HuH-7 (cell line): ENCODE measurements around the gene THSD7A.

Source experiments
- DNase-seq: peaks from one replicate; pipeline ENCODE4 v3.0.0; 2011; ENCODE audit warnings: low spot score

Gene THSD7A, protein sequence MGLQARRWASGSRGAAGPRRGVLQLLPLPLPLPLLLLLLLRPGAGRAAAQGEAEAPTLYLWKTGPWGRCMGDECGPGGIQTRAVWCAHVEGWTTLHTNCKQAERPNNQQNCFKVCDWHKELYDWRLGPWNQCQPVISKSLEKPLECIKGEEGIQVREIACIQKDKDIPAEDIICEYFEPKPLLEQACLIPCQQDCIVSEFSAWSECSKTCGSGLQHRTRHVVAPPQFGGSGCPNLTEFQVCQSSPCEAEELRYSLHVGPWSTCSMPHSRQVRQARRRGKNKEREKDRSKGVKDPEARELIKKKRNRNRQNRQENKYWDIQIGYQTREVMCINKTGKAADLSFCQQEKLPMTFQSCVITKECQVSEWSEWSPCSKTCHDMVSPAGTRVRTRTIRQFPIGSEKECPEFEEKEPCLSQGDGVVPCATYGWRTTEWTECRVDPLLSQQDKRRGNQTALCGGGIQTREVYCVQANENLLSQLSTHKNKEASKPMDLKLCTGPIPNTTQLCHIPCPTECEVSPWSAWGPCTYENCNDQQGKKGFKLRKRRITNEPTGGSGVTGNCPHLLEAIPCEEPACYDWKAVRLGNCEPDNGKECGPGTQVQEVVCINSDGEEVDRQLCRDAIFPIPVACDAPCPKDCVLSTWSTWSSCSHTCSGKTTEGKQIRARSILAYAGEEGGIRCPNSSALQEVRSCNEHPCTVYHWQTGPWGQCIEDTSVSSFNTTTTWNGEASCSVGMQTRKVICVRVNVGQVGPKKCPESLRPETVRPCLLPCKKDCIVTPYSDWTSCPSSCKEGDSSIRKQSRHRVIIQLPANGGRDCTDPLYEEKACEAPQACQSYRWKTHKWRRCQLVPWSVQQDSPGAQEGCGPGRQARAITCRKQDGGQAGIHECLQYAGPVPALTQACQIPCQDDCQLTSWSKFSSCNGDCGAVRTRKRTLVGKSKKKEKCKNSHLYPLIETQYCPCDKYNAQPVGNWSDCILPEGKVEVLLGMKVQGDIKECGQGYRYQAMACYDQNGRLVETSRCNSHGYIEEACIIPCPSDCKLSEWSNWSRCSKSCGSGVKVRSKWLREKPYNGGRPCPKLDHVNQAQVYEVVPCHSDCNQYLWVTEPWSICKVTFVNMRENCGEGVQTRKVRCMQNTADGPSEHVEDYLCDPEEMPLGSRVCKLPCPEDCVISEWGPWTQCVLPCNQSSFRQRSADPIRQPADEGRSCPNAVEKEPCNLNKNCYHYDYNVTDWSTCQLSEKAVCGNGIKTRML (N-terminal part only)

DNA sequence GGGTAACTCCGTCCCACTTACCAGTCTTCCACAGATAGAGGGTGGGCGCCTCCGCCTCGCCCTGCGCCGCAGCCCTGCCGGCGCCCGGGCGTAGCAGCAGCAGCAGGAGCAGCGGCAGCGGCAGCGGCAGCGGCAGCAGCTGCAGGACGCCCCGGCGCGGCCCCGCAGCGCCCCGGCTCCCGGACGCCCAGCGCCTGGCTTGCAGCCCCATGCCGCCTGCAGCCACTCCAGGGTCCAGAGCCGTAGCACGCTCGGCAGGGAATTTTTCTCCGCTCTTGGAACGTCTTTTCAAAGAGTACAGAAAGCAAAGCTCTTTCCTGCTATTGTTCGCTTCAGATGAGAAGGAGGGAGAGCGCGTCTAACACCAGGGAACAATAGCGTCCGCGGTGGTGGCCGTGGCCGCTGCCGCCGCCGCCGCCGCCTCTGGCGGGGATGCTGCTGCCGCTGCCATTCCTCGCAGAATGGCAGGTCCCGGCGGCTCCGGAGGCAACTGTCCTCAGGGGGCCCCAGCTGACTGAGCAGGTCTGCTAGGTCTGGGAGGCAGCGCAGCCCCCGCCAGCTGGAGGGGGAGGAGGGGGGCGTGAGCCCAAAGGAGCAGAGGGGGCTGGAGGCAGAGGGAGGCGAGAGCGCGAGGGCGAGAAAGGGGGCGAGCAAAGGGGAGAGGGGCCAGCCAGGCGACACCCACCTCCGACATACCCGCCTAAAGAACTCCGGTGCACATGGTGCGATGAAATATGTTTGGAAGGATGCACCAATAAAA is at the start of gene THSD7A:
THSD7A (minus strand) TSS at position 463 of the 760 bp plus-strand sequence; CDS start at position 211, 252 bp downstream.
- DNase-seq, result peak; percentile 71

DNA sequence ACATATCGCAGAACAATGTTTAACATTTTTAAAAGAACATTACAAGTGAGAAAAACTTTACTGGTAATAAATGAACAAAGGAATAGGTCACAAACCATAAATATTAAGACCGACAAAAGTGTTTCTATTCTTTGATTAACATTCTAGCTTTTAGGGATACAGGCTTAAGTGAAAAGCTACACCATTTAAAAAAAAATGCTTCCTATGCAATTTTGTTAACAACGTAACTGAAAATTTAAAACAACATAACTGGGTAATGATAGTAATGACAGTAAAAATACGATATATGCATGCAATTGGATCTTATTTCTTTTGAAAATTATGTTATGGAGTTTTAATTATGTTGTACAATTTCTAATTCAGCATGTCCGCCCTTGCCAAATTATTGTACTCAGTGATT is 49.7 kb upstream of the THSD7A start:
- no peak for DNase-seq

DNA sequence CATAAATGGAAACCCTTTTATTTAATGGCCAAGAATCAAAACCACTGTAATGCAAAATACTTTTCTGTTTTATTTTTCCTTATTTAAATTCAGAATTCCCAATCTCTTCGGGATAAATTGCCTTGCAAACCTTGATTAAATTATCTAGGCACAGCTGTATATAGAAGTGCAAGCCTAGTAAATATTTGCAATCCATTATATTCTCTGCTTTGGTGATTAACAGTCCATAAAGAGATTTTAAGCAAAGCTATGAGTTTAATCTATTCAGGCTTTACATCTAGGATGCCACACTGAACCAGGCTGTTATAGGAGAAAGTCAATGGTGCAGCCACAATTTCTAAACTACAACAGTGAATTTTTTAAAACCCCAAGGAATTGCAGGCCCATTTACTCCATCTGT is 43.6 kb upstream of the THSD7A start:
- DNase-seq, result no peak

DNA sequence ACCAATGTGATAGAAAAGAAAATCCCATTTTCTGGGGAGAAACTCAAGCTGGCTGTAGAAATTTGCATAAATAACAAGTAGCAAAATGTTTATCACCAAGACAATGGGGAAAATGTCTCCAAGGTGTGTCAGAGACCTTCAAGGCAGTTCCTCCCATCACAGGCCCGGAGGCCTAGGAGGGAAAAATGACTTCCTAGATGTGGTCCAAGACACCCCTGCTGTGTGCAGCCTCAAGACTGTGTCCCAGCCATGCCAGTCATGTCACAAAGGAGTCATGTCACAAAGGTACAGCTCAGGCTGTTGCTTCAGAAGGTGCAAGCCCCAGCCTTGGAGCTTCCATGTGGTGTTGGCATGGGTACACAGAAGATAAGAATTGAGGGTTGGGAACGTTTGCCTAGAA is 33.7 kb upstream of the THSD7A start:
- no peak for DNase-seq

- no peak for DNase-seq
Observed at GRCh38 chr7:11858622-11859302, 26.8 kb upstream of the THSD7A start.

GRCh38 chr7:11858026-11858425 is 26.0 kb upstream of the THSD7A start:
- DNase-seq, result no peak

DNA sequence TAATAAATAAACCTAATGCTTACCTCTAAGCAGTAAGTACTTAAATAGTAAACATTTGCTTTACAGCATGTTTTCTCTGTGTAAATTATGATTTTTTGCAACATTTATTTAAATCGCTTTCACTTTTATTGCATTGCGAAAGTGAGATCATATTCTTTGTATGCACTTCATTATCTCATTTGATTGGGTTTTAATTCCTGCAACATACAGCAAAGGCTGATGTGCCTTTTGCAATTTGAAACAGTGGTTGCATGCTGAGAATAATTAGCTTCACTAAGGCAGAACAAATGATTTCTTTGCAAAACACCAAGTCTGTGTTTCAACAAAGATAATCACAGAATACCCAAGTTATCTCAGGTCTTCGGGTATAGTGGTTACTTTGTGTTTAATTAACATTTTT is 16.3 kb upstream of the THSD7A start:
- no peak for DNase-seq

DNA sequence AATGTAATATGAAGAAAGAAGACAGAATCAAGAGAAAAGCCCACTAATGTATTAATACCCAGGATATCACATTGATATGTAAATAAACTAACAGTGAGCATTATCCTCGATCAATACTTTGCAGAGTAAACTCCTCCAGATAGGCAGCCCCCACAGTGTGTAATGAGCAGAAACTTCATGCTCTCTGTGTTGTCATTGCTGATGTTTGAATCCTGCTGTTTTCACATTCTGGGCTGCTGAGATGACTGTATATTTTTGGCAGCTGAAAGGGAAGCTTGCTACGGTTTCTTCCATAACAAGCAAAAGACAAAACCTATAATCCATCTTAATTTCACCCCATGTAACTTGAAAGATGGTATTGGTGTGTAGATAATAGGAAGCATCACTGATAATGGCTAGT is 15.3 kb upstream of the THSD7A start:
- DNase-seq, result no peak

DNA sequence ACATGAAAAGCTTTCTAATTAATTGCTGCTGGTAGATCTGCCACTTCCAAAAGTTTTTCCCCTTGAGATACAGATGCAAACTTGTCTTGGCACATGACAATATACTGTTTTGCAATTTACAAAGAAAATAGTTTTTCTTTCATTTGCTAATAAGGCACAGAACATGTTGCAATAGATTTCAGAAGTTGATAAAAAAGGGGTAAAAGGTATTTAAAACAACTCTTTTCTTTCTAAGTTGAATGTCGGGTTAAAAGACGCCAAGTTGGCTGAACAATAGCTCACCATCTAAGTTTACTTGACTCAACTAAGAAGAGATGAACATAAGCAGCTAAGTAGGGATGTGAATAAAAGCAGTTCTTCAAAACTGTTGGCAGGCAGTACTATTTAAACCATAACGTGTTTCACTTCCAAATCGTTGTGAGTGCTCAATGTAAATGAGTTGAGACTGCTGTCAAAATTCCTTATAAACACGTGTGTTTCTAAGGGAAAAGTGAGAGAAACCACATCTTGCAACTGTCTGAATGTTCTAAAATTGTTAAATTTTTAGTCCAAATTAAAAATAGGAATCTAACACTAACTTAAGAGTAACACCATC is 14.5 kb upstream of the THSD7A start:
- no peak for DNase-seq

DNA sequence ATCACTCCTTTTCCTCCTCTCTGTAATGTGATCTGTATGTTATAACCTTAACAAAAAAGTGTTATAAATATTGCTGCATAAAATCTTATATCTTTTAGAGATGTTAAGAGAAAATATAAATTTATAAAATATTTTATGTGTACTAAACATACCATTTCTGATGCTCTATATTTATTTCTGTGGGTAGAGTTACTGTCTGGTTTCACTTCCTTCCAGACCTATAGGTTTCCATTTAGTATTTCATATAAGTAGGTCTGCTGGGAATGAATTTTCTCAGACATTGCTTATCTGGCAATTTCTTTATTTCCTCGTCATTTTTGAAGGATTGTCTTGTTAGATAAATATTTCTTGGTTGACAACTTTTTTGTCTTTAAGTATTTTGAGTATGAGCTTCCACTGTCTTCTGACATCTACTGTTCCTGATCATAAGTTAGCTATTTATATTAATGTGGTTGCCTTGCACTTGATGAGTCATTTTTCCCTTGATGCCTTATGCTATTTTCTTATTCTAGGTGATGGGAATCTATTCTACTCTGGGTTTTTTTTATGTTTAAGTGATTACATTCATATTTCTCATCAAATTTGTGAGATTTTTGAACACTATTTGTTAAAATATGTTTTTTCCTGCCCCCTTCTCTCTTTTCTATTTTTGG is 11.2 kb upstream of the THSD7A start:
- DNase-seq, result no peak

- DNase-seq, result no peak
Observed at GRCh38 chr7:11841657-11842056, 9.7 kb upstream of the THSD7A start.

DNA sequence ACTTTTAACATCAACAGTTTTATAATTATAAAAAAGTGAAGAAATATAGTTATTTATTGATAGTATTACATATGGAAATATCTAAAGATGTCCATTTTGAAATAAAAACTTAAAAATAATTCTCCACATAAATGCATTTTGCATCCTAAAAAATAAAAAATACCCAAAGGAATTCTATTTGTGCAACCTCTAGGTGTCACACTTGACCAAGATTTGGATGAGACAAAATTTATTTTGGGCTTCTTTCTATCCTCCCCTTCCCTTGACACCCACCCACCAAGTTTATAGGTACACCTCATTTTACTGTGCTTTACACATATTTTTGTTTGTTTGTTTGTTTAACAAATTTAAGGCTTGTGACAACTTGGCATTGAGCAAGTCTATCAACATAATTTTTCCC is 3.3 kb upstream of the THSD7A start:
- no peak for DNase-seq

DNA sequence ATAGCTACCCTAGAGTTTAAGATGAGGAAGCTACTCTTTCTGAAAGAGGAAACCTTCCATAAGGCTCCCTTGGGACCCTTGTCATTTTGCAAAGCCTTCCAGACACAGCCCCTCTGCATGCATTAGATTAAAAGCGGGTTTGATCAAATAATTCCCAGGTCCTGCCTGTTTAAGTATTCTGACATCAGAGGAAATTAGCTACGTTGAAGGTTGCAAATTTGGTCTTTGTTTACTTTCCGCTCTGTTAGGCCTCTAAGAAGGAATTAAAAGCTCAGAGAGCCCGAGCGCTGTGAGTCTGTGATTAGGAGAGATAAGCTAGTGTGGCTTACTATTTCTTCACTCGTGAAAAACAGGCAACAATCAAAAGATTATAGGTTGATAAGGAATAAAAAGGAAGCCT is 1.4 kb upstream of the THSD7A start:
- no peak for DNase-seq

GRCh38 chr7:11831156-11831735 is 752 bp downstream of the THSD7A start:
- no peak for DNase-seq

DNA sequence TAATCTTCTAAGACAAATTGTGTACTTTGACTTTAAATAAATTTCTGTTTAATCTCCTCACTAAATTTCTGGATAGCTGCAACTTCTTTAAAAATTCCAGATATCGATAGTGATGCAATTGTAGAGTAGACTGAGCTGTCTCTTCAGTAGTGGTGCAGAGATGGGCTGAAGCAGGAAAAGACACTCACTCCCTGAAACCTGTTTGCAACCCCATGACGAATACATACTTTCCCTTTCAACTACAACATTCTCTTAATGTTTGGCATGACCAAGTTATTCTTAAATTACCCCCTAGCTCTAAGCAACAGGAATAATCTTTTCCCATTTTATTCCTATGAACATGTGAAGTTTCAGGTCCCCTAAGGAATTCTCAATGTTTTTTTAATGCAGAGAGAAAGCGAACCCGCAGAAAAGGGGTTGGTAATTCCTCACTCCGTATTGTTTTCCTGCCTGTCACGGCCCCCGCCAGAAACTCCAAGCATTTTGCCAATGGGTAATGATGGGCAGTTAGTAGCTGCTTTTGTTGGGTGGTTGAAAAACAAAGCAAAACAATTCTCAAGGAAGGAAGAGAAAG is 1.3 kb downstream of the THSD7A start:
- peak; percentile 40 for DNase-seq

DNA sequence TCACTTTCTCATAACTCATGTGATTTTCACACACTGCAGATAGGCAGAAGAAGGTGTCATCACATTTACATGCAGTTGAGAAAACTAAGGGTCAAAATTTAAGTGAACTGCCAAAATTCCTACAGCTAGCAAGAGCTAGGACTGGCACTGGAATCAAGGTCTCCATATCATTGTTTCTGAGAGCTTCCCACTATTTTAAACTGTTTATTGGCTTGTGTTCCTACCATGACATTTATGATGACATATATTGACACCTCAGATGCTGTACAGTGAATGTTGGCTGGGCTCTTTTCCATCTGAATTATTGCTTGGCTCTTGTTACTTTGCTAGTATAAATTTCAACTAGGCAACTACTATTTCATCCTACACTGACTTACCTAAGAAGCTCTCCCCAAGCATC is 2.0 kb downstream of the THSD7A start:
- no peak for DNase-seq

- DNase-seq, result no peak
Observed at GRCh38 chr7:11819947-11820346, 12.1 kb downstream of the THSD7A start.

DNA sequence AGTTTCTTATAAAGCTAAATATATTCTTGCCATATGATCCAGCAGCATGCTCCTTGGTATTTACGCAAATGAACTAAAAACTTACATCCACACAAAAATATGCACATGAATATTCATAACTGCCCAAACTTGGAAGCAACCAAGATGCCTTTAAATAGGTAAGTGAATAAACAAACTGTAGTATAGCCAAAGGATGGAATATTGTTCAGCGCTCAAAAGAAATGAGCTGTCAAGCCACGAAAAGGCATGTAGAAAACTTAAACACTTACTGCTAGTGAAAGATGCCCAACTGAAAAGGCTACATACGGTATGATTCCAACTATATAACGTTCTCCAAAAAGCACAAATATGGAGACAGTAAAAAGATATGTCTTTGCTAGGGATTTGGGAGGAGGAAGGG is 12.7 kb downstream of the THSD7A start:
- no peak for DNase-seq

DNA sequence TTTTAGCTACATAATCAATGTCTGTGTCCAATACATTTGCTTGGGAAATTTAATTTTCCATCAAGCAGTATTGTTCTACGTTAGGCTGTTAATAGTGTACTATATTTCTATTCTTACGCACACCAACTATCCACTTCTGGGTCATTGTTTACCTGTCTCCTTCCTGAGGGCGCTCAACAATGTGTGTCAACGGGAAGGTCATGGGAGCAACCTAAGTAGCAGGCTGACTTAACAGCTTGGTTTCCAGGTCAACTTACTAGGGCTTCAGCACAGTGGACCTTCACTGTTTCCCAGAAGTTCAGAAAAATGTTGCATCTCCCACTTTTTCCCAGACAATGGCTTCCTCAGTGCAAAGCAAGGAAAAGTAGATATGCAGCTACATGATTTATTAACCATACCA is 13.7 kb downstream of the THSD7A start:
- no peak for DNase-seq
